OCI-LY7 (cell line): ENCODE measurements around the gene ZC3H7B.

Experiments
- EZH2phosphoT487 ChIP-seq: fragments of 200-600 bp; sonication (generic); IDR thresholded peaks from 2 replicates; pipeline ENCODE4 v1.6.1; 2018; ENCODE audit warnings: low read depth, borderline replicate concordance, mild to moderate bottlenecking, mixed run types, antibody characterized with exemption, low read length, moderate library complexity, mixed read lengths
- TF ChIP-seq, protein P1 (sequence below): fragments of 200-600 bp; sonication (generic); conservative IDR thresholded peaks from 2 replicates; pipeline ENCODE4 v1.5.1; 2014; ENCODE audit warnings: mild to moderate bottlenecking, antibody characterized with exemption, low read length, moderate library complexity, mixed read lengths

DNA sequence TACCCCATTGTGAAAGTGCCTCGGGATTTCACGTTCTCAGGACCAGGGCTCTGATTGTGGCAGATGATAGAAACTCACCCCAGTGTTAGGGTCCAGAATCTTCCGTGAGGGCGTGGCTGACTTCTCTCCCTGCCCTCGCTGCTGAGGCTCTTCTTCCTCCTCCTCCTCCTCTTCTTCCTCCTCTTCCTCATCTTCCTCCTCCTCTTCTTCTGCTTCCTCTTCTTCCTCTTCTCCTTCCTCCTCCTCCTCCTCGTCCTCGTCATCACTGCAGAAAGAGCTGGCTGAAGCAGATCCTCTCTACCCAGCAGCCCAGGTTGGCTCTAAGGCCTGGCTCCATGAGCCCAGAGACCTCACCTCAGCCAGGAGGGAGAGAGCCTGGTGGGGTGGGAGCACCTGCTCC, 47.1 kb upstream of the ZC3H7B start:
- TF ChIP-seq, protein P1, sequence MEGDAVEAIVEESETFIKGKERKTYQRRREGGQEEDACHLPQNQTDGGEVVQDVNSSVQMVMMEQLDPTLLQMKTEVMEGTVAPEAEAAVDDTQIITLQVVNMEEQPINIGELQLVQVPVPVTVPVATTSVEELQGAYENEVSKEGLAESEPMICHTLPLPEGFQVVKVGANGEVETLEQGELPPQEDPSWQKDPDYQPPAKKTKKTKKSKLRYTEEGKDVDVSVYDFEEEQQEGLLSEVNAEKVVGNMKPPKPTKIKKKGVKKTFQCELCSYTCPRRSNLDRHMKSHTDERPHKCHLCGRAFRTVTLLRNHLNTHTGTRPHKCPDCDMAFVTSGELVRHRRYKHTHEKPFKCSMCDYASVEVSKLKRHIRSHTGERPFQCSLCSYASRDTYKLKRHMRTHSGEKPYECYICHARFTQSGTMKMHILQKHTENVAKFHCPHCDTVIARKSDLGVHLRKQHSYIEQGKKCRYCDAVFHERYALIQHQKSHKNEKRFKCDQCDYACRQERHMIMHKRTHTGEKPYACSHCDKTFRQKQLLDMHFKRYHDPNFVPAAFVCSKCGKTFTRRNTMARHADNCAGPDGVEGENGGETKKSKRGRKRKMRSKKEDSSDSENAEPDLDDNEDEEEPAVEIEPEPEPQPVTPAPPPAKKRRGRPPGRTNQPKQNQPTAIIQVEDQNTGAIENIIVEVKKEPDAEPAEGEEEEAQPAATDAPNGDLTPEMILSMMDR, result no peak
- no peak for TF ChIP-seq EZH2phosphoT487
